HG02798 (cell line): ENCODE data around the gene PUSL1.

Source experiments
- ATAC-seq: cut with Tn5 transposase; IDR thresholded peaks from one replicate; pipeline ENCODE4 v1.9.1; 2021; ENCODE audit warnings: mild to moderate bottlenecking; ENCODE audit not compliant: unreplicated experiment, poor library complexity

The PUSL1 gene

GRCh38 chr1:1307923-1308755, at the start of gene PUSL1, which contains the start of gene ACAP3:
TSS of gene PUSL1 (plus strand) at chr1:1308597. CDS start at chr1:1308644, 47 bp downstream.
TSS of gene ACAP3 (minus strand) at chr1:1307930. CDS start at chr1:1307815, 115 bp downstream.
- ATAC-seq: peak; percentile 72

GRCh38 chr1:1259119-1259488, 49.3 kb upstream of the PUSL1 start:
- no peak for ATAC-seq

GRCh38 chr1:1259540-1259939, 48.9 kb upstream of the PUSL1 start:
- ATAC-seq: no peak

- no peak for ATAC-seq
Measured at GRCh38 chr1:1259951-1260600, 48.3 kb upstream of the PUSL1 start.

GRCh38 chr1:1260843-1261560, 47.4 kb upstream of the PUSL1 start:
- ATAC-seq: no peak

- ATAC-seq: no peak
Measured at GRCh38 chr1:1262071-1262470, 46.3 kb upstream of the PUSL1 start.

- ATAC-seq: no peak
Measured at GRCh38 chr1:1262758-1263157, 45.6 kb upstream of the PUSL1 start.

- no peak for ATAC-seq
Measured at GRCh38 chr1:1264026-1264425, 44.4 kb upstream of the PUSL1 start.

- no peak for ATAC-seq
Measured at GRCh38 chr1:1264868-1265272, 43.5 kb upstream of the PUSL1 start.

- ATAC-seq: no peak
Measured at GRCh38 chr1:1267488-1268283, 40.7 kb upstream of the PUSL1 start.

GRCh38 chr1:1268284-1268682, 40.1 kb upstream of the PUSL1 start:
- ATAC-seq: no peak

GRCh38 chr1:1270813-1271212, 37.6 kb upstream of the PUSL1 start:
- no peak for ATAC-seq

- no peak for ATAC-seq
Measured at GRCh38 chr1:1272341-1273208, 35.8 kb upstream of the PUSL1 start.

- peak; percentile 5 for ATAC-seq
Measured at GRCh38 chr1:1273209-1273511, 35.2 kb upstream of the PUSL1 start.

- peak; percentile 87 for ATAC-seq
Measured at GRCh38 chr1:1273512-1274298, 34.7 kb upstream of the PUSL1 start, which contains the start of gene UBE2J2. TSS of gene UBE2J2 (minus strand) at chr1:1273854. CDS start at chr1:1267992, 5,862 bp downstream.

- ATAC-seq: no peak
Measured at GRCh38 chr1:1274299-1274930, 34.0 kb upstream of the PUSL1 start.

- ATAC-seq: no peak
Measured at GRCh38 chr1:1274931-1275431, 33.4 kb upstream of the PUSL1 start.

GRCh38 chr1:1275836-1276235, 32.6 kb upstream of the PUSL1 start:
- no peak for ATAC-seq
